Natural killer cell (primary cell): ENCODE measurements around the gene MAN1C1. TPM values are rescaled to one million over a fixed set of nuclear protein-coding genes. Genes with fewer than 3 reads are reported as not detected.

Experiments used
- ATAC-seq, 3 donors: fragments of 150-1000 bp in 2 of 3; fragments of 200-7000 bp in 1 of 3; cut with Tn5 transposase; 1 replicate in 1 of 3; 2 replicates in 2 of 3; pipeline ENCODE4 v1.10.0; 2021; ENCODE audit warnings: mild to moderate bottlenecking in 2 of 3, moderate library complexity in 2 of 3
- DNase-seq, 2 donors: peaks; one replicate each; pipeline versions ENCODE4 v3.0.0 to v3.0.0-alpha.2; 2013 to 2021; ENCODE audit warnings: mixed read lengths in 1 of 2
- H3K27ac ChIP-seq: one replicate; pipeline ENCODE4 v1.5.1; 2013; ENCODE audit warnings: mild to moderate bottlenecking, low read length
- H3K27me3 ChIP-seq: one replicate; pipeline ENCODE4 v1.6.1; 2013; ENCODE audit warnings: low read length; ENCODE audit not compliant: control insufficient read depth, insufficient read depth
- H3K36me3 ChIP-seq: one replicate; pipeline ENCODE4 v1.6.1; 2013; ENCODE audit warnings: low read length; ENCODE audit not compliant: control insufficient read depth, insufficient read depth
- H3K4me1 ChIP-seq: one replicate; pipeline ENCODE4 v1.6.1; 2013; ENCODE audit warnings: low read length; ENCODE audit not compliant: control insufficient read depth, insufficient read depth
- H3K4me3 ChIP-seq: one replicate; pipeline ENCODE4 v1.5.1; 2013; ENCODE audit warnings: low read length
- H3K9me3 ChIP-seq: one replicate; pipeline ENCODE4 v1.6.1; 2013; ENCODE audit warnings: low read length; ENCODE audit not compliant: control insufficient read depth, insufficient read depth
- H3K27ac Mint-ChIP-seq, 2 donors: one replicate each; pipeline ENCODE4 v1.8.0; 2022; ENCODE audit warnings: mild to moderate bottlenecking in 2 of 2, mixed read lengths in 2 of 2, moderate library complexity in 1 of 2
- H3K27me3 Mint-ChIP-seq, 2 donors: one replicate each; pipeline ENCODE4 v1.8.0; 2022; ENCODE audit warnings: low read depth in 2 of 2, mixed read lengths in 2 of 2
- H3K36me3 Mint-ChIP-seq: one replicate; pipeline ENCODE4 v1.8.0; 2022; ENCODE audit warnings: mixed read lengths
- H3K4me1 Mint-ChIP-seq, 2 donors: one replicate each; pipeline ENCODE4 v1.8.0; 2022; ENCODE audit warnings: mixed read lengths in 2 of 2
- H3K4me3 Mint-ChIP-seq: one replicate; pipeline ENCODE4 v1.8.0; 2022; ENCODE audit warnings: mild to moderate bottlenecking, moderate library complexity, mixed read lengths
- H3K9me3 Mint-ChIP-seq, 2 donors: one replicate each; pipeline ENCODE4 v1.8.0; 2022; ENCODE audit warnings: mixed read lengths in 2 of 2
- CTCF ChIP-seq: fragments of 200-600 bp; IDR thresholded peaks from one replicate; pipeline ENCODE4 v1.8.0; 2022; ENCODE audit warnings: antibody characterized with exemption
- WGBS: methylation state at CpG from one replicate; pipeline ENCODE4 v1.1.7; 2013; ENCODE audit warnings: missing lambda C conversion rate; ENCODE audit not compliant: insufficient coverage; 5-methylcytosine and 5-hydroxymethylcytosine counted together
- intact Hi-C: fragments of 100-400 bp; cut with micrococcal nuclease; formaldehyde crosslinking; loops from one replicate; pipeline ENCODE4 v1.14.2; 2022
- total RNA-seq, 4 donors: library from RNA; stranded (reverse); fragments of 120-200 nt in 1 of 4; gene quantifications; one replicate each; pipeline versions ENCODE4 v1.2.3 to v1.2.4, GENCODE V29; 2013 to 2022

The MAN1C1 gene
- total RNA-seq, 3 donors from 2014 or later (not counting 1 experiment from before 2014, with no cell fraction given): 3.6 to 7.5 (median 7.1) TPM

- Histone ChIP-seq H3K9me3 (no peaks in the 10 kb centered on the region), H3K4me1 (peaks cover 13% of the 10 kb centered on the region), H3K27ac (no peak overlapping the region), H3K36me3 (no peaks in the 10 kb centered on the region), H3K4me3 (no peak overlapping the region), H3K27me3 (peaks cover 15% of the 10 kb centered on the region)
- Mint-ChIP-seq H3K27me3 (peaks cover 14 to 33% of the 10 kb centered on the region in 2 donors), H3K4me1 (peaks cover 24% of the 10 kb centered on the region in 2 donors), H3K4me3 (no peak overlapping the region), H3K36me3 (no peaks in the 10 kb centered on the region), H3K9me3 (peaks cover 0 to 2% of the 10 kb centered on the region in 2 donors), H3K27ac (no peak overlapping the region)
- intact Hi-C loops: loop anchor here (5.0 to 10.0 kb wide), 2 partner anchors 59 to 86 kb away; partner anchors contain the start of gene MAN1C1
- WGBS: 79% methylated on average over 6 of the region's 6 CpGs
- DNase-seq (no peak), ATAC-seq (no peak)
- TF ChIP-seq CTCF: no peak
Observed at GRCh38 chr1:25703671-25704266, 87.2 kb downstream of the MAN1C1 start.

GRCh38 chr1:25704267-25704691 is 87.7 kb downstream of the MAN1C1 start:
- WGBS: 49% methylated on average over 4 of the region's 7 CpGs
- peak; percentile 89 to 100 (median 97) for ATAC-seq
- Mint-ChIP-seq H3K36me3 (no peaks in the 10 kb centered on the region), H3K27me3 (peaks cover 14 to 33% of the 10 kb centered on the region in 2 donors), H3K9me3 (peaks cover 0 to 2% of the 10 kb centered on the region in 2 donors), H3K4me1 (peaks cover 24% of the 10 kb centered on the region in 2 donors), H3K4me3 (no peak overlapping the region), H3K27ac (no peak overlapping the region)
- Histone ChIP-seq H3K9me3 (no peaks in the 10 kb centered on the region), H3K4me1 (peaks cover 13% of the 10 kb centered on the region), H3K27ac (no peak overlapping the region), H3K36me3 (no peaks in the 10 kb centered on the region), H3K4me3 (no peak overlapping the region), H3K27me3 (peaks cover 15% of the 10 kb centered on the region)
- DNase-seq: peak; percentile 38 to 71
- intact Hi-C loops: loop anchor here (5.0 to 10.0 kb wide), 2 partner anchors 59 to 87 kb away; partner anchors contain the start of gene MAN1C1
- no peak for TF ChIP-seq CTCF

GRCh38 chr1:25705699-25706098 is 89.1 kb downstream of the MAN1C1 start:
- H3K36me3 ChIP-seq: no peaks in the 10 kb centered on the region
- Mint-ChIP-seq H3K9me3 (peaks cover 0 to 2% of the 10 kb centered on the region in 2 donors), H3K4me3 (no peak overlapping the region), H3K27me3 (peaks cover 10 to 33% of the 10 kb centered on the region in 2 donors), H3K27ac (no peak overlapping the region), H3K36me3 (no peaks in the 10 kb centered on the region), H3K4me1 (peaks cover 24% of the 10 kb centered on the region in 2 donors)
- no peak for DNase-seq
- no peak for ATAC-seq
- H3K27me3 ChIP-seq: peaks cover 15% of the 10 kb centered on the region
- peaks cover 13% of the 10 kb centered on the region for H3K4me1 ChIP-seq
- no peaks in the 10 kb centered on the region for H3K9me3 ChIP-seq
- no peak for TF ChIP-seq CTCF
- intact Hi-C loops: loop anchor here (10.0 kb wide), 1 partner anchor 61 kb away; no protein-coding TSS in a partner anchor
- no peak overlapping the region for H3K4me3 ChIP-seq
- 95% methylated on average over 1 of the region's 2 CpGs for WGBS
- no peak overlapping the region for H3K27ac ChIP-seq
